ENCODE data around the gene CNPY2. TPM values are rescaled to one million over a fixed set of nuclear protein-coding genes. Genes with fewer than 3 reads are reported as not detected.

Gene CNPY2
- total and polyA plus RNA-seq, 4 experiments from 2014 or later: 93.5 to 184 (median 135) TPM

GRCh38 chr12:56333679-56334489 lies 18.1 kb upstream of the CNPY2 start, which contains the start of gene PAN2:
PAN2 (minus strand) TSS chr12:56334000; CDS start chr12:56333094, 906 bp downstream.
- H3K27ac ChIP-seq (ENCODE audit: low read depth, low read length): peak within 1 kb of the TSS; percentile 99
- Mint-ChIP-seq H3K27me3 (peaks cover 0 to 2% of the 10 kb centered on the region in 2 donors), H3K36me3 (peaks cover 10 to 17% of the 10 kb centered on the region in 2 donors), H3K9me3 (peaks cover 0 to 3% (median 0%) of the 10 kb centered on the region in 8 donors), H3K4me3 (peak within 1 kb of the TSS; percentile 89 to 99 (median 94)), H3K4me1 (peaks cover 23 to 50% (median 30%) of the 10 kb centered on the region in 4 donors), H3K27ac (peak within 1 kb of the TSS; percentile 99 to 100 (median 100))
- intact Hi-C loops (cut with micrococcal nuclease): loop anchor here (1.0 kb wide), 6 partner anchors 18 to 134 kb away; partner anchors contain the start of genes CS, SPRYD4, STAT2 and TIMELESS
- ChIA-PET CTCF (ENCODE audit: partially characterized antibody) (interaction anchor here (0.8 to 4.1 kb wide), 9 partner anchors 10 to 129 kb away, joined by 3 to 24 read pairs (median 3); partner anchors contain the start of genes CNPY2 and STAT2), POLR2A (ENCODE audit: partially characterized antibody) (interaction anchor here (0.8 to 14.4 kb wide), 17 partner anchors 8 to 604 kb away, joined by 3 to 264 read pairs (median 6); partner anchors contain the start of genes ANKRD52, APOF, CNPY2 and COQ10A)
- no peaks in the 10 kb centered on the region for H3K36me3 ChIP-seq (ENCODE audit: insufficient read depth, low read length)
- DNase-seq: peak; percentile 92 to 96 (median 93)
- H3K4me3 ChIP-seq (ENCODE audit: low read length in 2 of 2): peak within 1 kb of the TSS; percentile 69 to 83
- no peaks in the 10 kb centered on the region for H3K27me3 ChIP-seq (ENCODE audit: insufficient read depth, low read length)
- H3K9me3 ChIP-seq (ENCODE audit: control insufficient read depth in 1 of 2, low read length in 2 of 2): no peaks in the 10 kb centered on the region
- H3K4me1 ChIP-seq (ENCODE audit: insufficient read depth, low read length): peaks cover 37% of the 10 kb centered on the region

GRCh38 chr12:56333197-56333678 lies 17.4 kb upstream of the CNPY2 start:
- peaks cover 7 to 18% of the 10 kb centered on the region in 2 donors for H3K36me3 Mint-ChIP-seq
- peak overlapping the region; percentile 99 to 100 (median 100) for H3K27ac Mint-ChIP-seq
- peaks cover 0 to 3% (median 0%) of the 10 kb centered on the region in 8 donors for H3K9me3 Mint-ChIP-seq
- H3K4me3 Mint-ChIP-seq: peak overlapping the region; percentile 89 to 99 (median 94)
- POLR2A ChIA-PET (ENCODE audit: partially characterized antibody): interaction anchor here (0.8 to 14.4 kb wide), 19 partner anchors 9 to 603 kb away, joined by 3 to 264 read pairs (median 5); partner anchors contain the start of genes ANKRD52, APOF, CNPY2 and COQ10A
- H3K27me3 Mint-ChIP-seq: peaks cover 0 to 2% of the 10 kb centered on the region in 2 donors
- peaks cover 17 to 44% (median 24%) of the 10 kb centered on the region in 4 donors for H3K4me1 Mint-ChIP-seq
- Histone ChIP-seq H3K4me1 (ENCODE audit: insufficient read depth, low read length) (peaks cover 31% of the 10 kb centered on the region), H3K27me3 (ENCODE audit: insufficient read depth, low read length) (no peaks in the 10 kb centered on the region), H3K27ac (ENCODE audit: low read depth, low read length) (peak overlapping the region; percentile 99), H3K4me3 (ENCODE audit: low read length in 2 of 2) (peak overlapping the region; percentile 69 to 83), H3K36me3 (ENCODE audit: insufficient read depth, low read length) (no peaks in the 10 kb centered on the region), H3K9me3 (ENCODE audit: control insufficient read depth in 1 of 2, low read length in 2 of 2) (no peaks in the 10 kb centered on the region)
- intact Hi-C loops (cut with micrococcal nuclease): loop anchor here (1.0 kb wide), 1 partner anchor 17 kb away; no protein-coding TSS in a partner anchor
- no peak for DNase-seq
- CTCF ChIA-PET (ENCODE audit: partially characterized antibody): interaction anchor here (0.6 to 4.1 kb wide), 8 partner anchors 11 to 688 kb away, joined by 3 to 24 read pairs (median 3); partner anchors contain the start of genes CNPY2 and STAT2

GRCh38 chr12:56332512-56333196 lies 16.9 kb upstream of the CNPY2 start:
- no peaks in the 10 kb centered on the region for H3K9me3 ChIP-seq (ENCODE audit: control insufficient read depth in 1 of 2, low read length in 2 of 2)
- Mint-ChIP-seq H3K27me3 (peaks cover 0 to 2% of the 10 kb centered on the region in 2 donors), H3K4me3 (peak overlapping the region; percentile 89 to 99 (median 94)), H3K9me3 (peaks cover 0 to 3% (median 0%) of the 10 kb centered on the region in 8 donors), H3K36me3 (peaks cover 11 to 24% of the 10 kb centered on the region in 2 donors), H3K27ac (peak overlapping the region; percentile 99 to 100 (median 100)), H3K4me1 (peaks cover 15 to 38% (median 22%) of the 10 kb centered on the region in 4 donors)
- POLR2A ChIA-PET (ENCODE audit: partially characterized antibody): interaction anchor here (0.8 to 14.4 kb wide), 17 partner anchors 10 to 603 kb away, joined by 3 to 264 read pairs (median 5); partner anchors contain the start of genes ANKRD52, APOF, CNPY2 and CS
- H3K27ac ChIP-seq (ENCODE audit: low read depth, low read length): peak overlapping the region; percentile 99
- intact Hi-C loops (cut with micrococcal nuclease): loop anchor here (1.0 kb wide), 1 partner anchor 16 kb away; no protein-coding TSS in a partner anchor
- peaks cover 25% of the 10 kb centered on the region for H3K4me1 ChIP-seq (ENCODE audit: insufficient read depth, low read length)
- no peaks in the 10 kb centered on the region for H3K36me3 ChIP-seq (ENCODE audit: insufficient read depth, low read length)
- H3K4me3 ChIP-seq (ENCODE audit: low read length in 2 of 2): peak overlapping the region; percentile 69 to 83
- no peaks in the 10 kb centered on the region for H3K27me3 ChIP-seq (ENCODE audit: insufficient read depth, low read length)
- CTCF ChIA-PET (ENCODE audit: partially characterized antibody): interaction anchor here (0.6 to 4.1 kb wide), 9 partner anchors 12 to 687 kb away, joined by 3 to 24 read pairs (median 4); partner anchors contain the start of genes CNPY2, RNF41 and STAT2
- no peak for DNase-seq

GRCh38 chr12:56330936-56331490 lies 15.2 kb upstream of the CNPY2 start:
- H3K4me3 ChIP-seq (ENCODE audit: low read length in 2 of 2): no peak overlapping the region
- H3K36me3 ChIP-seq (ENCODE audit: insufficient read depth, low read length): peaks cover 12% of the 10 kb centered on the region
- Mint-ChIP-seq H3K4me3 (peak overlapping the region in 4 of 8 donors; percentile 2 to 44 (median 21)), H3K27ac (peak overlapping the region in 5 of 7 donors; percentile 1 to 74 (median 43)), H3K9me3 (peaks cover 0 to 3% (median 0%) of the 10 kb centered on the region in 8 donors), H3K27me3 (peaks cover 0 to 2% of the 10 kb centered on the region in 2 donors), H3K4me1 (peaks cover 15 to 27% (median 20%) of the 10 kb centered on the region in 4 donors), H3K36me3 (peaks cover 22 to 37% of the 10 kb centered on the region in 2 donors)
- CTCF ChIA-PET (ENCODE audit: partially characterized antibody): no interaction called here
- no peaks in the 10 kb centered on the region for H3K27me3 ChIP-seq (ENCODE audit: insufficient read depth, low read length)
- H3K9me3 ChIP-seq (ENCODE audit: control insufficient read depth in 1 of 2, low read length in 2 of 2): no peaks in the 10 kb centered on the region
- H3K4me1 ChIP-seq (ENCODE audit: insufficient read depth, low read length): peaks cover 20% of the 10 kb centered on the region
- intact Hi-C loops (cut with micrococcal nuclease): no loop called here
- POLR2A ChIA-PET (ENCODE audit: partially characterized antibody): interaction anchor here (0.6 to 1.3 kb wide), 2 partner anchors 15 to 402 kb away, joined by 3 read pairs; partner anchors contain the start of gene CNPY2
- no peak for DNase-seq
- H3K27ac ChIP-seq (ENCODE audit: low read depth, low read length): no peak overlapping the region

- Mint-ChIP-seq H3K27me3 (no peaks in the 10 kb centered on the region), H3K27ac (peak overlapping the region in 2 of 7 donors; percentile 7 to 70), H3K4me3 (no peak overlapping the region), H3K4me1 (peaks cover 0 to 10% (median 2%) of the 10 kb centered on the region in 4 donors), H3K9me3 (no peaks in the 10 kb centered on the region), H3K36me3 (peaks cover 55 to 66% of the 10 kb centered on the region in 2 donors)
- Histone ChIP-seq H3K4me1 (ENCODE audit: insufficient read depth, low read length) (no peaks in the 10 kb centered on the region), H3K27me3 (ENCODE audit: insufficient read depth, low read length) (no peaks in the 10 kb centered on the region), H3K36me3 (ENCODE audit: insufficient read depth, low read length) (peaks cover 52% of the 10 kb centered on the region), H3K4me3 (ENCODE audit: low read length in 2 of 2) (no peak overlapping the region), H3K27ac (ENCODE audit: low read depth, low read length) (no peak overlapping the region), H3K9me3 (ENCODE audit: control insufficient read depth in 1 of 2, low read length in 2 of 2) (no peaks in the 10 kb centered on the region)
- ChIA-PET POLR2A (ENCODE audit: partially characterized antibody) (no interaction called here), CTCF (ENCODE audit: partially characterized antibody) (no interaction called here)
- no peak for DNase-seq
- intact Hi-C loops (cut with micrococcal nuclease): no loop called here
Measured at GRCh38 chr12:56326533-56326932, 10.7 kb upstream of the CNPY2 start.

GRCh38 chr12:56326126-56326525 lies 10.3 kb upstream of the CNPY2 start:
- H3K36me3 Mint-ChIP-seq: peaks cover 51 to 63% of the 10 kb centered on the region in 2 donors
- H3K27ac Mint-ChIP-seq: peak overlapping the region in 1 of 7 donors; percentile 47
- POLR2A ChIA-PET (ENCODE audit: partially characterized antibody): interaction anchor here (1.4 kb wide), 1 partner anchor 13 kb away, joined by 5 read pairs; the partner anchor contains the start of gene IL23A

More at GRCh38 chr12:56326126-56326525, 10.3 kb upstream of the CNPY2 start:
- H3K36me3 ChIP-seq (ENCODE audit: insufficient read depth, low read length): peaks cover 52% of the 10 kb centered on the region
- Mint-ChIP-seq H3K4me3 (no peak overlapping the region), H3K27me3 (no peaks in the 10 kb centered on the region), H3K4me1 (peaks cover 0 to 6% (median 0%) of the 10 kb centered on the region in 4 donors), H3K9me3 (no peaks in the 10 kb centered on the region)
- H3K4me3 ChIP-seq (ENCODE audit: low read length in 2 of 2): no peak overlapping the region
- no peak for DNase-seq
- no peak overlapping the region for H3K27ac ChIP-seq (ENCODE audit: low read depth, low read length)
- CTCF ChIA-PET (ENCODE audit: partially characterized antibody): interaction anchor here (1.4 kb wide), 1 partner anchor 138 kb away, joined by 3 read pairs; no protein-coding TSS in a partner anchor
- H3K4me1 ChIP-seq (ENCODE audit: insufficient read depth, low read length): no peaks in the 10 kb centered on the region
- intact Hi-C loops (cut with micrococcal nuclease): no loop called here
- H3K9me3 ChIP-seq (ENCODE audit: control insufficient read depth in 1 of 2, low read length in 2 of 2): no peaks in the 10 kb centered on the region
- no peaks in the 10 kb centered on the region for H3K27me3 ChIP-seq (ENCODE audit: insufficient read depth, low read length)
